ENCODE measurements around the gene RFX3.

The RFX3 gene

DNA sequence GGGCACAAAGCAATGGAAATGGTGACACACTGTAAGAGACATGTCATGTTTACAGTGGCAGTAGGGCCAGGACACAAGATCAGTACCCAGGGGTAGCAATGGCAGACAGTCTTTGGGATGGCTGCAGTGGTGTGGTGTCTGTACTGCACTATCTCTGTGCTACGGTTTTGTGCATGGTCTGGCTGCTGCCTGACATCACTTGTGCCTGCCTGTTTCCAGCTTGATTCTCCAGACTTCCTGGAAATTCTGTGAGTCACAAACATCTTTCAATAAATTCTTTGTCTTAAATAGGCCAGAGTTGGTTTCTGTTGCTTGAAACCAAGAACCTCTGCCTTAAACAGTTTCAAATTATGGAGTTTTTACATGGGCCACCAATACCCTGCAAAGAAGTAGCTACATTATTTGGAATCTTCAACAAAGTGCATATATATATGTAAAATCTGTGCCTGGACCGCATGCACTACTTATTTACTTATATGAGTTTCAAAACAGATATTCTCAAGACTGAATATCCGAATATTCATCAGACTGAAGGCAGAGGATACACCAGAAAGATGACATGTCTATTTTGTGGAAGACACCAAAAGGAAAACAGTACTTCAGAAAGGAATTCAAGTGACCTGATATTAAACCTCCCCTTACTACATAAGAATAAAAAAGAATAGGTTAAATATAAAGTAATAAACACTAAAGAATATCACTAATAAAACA, 188.1 kb downstream of the RFX3 start:
- POLR2A ChIA-PET: no interaction called here
- no peaks in the 10 kb centered on the region for H3K9me3 ChIP-seq (ENCODE audit: control insufficient read depth, insufficient read depth, low read depth, low read length)

DNA sequence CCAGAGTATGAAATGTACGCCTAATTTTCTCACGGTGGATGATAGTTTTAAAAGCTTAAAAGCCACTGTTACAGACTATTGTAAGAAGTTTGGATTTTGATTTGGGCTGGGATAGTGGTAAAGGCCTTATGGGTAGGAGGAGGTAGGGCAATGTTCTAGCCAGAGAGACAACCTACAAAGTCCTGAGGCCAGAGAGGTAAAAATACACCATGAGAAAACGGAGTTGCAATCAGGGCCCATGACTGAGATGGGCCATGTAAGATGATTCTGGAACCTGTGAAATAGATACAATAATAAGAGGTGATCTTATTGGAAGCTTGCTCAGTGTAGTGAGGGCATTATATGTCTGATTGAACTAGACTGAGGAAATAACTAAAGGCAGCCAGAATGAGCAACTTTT, 188.8 kb downstream of the RFX3 start:
- Histone ChIP-seq H3K4me1 (ENCODE audit: control insufficient read depth, insufficient read depth, low read length) (no peaks in the 10 kb centered on the region), H3K36me3 (ENCODE audit: control insufficient read depth in 2 of 2, insufficient read depth in 1 of 2, low read length in 2 of 2) (no peaks in the 10 kb centered on the region), H3K4me3 (ENCODE audit: low read depth, low read length) (no peak overlapping the region), H3K27ac (ENCODE audit: extremely low read depth, low read depth, low read length) (no peak overlapping the region), H3K9me3 (ENCODE audit: control insufficient read depth, insufficient read depth, low read depth, low read length) (no peaks in the 10 kb centered on the region)
- CTCF ChIA-PET: no interaction called here
- POLR2A ChIA-PET: no interaction called here
- no peak for TF ChIP-seq ZNF768 (tag by site-specific recombination; IDR thresholded peaks at IDR 0.05)
- TF ChIP-seq TRIM28 (IDR thresholded peaks at IDR 0.05; ENCODE audit: borderline replicate concordance, low read length): no peak
- no peak for TF ChIP-seq ZNF76 (tag by site-specific recombination; IDR thresholded peaks at IDR 0.05; ENCODE audit: borderline replicate concordance, low read depth)
- no peak for TF ChIP-seq ZNF324 (tag by site-specific recombination; IDR thresholded peaks at IDR 0.05)
- TF ChIP-seq TCF7L2 (IDR thresholded peaks at IDR 0.05; ENCODE audit: borderline replicate concordance, low read depth, low read length): no peak
- TF ChIP-seq ZNF654 (tag by site-specific recombination; IDR thresholded peaks at IDR 0.05; ENCODE audit: low read depth): no peak
- no peak for TF ChIP-seq ZNF311 (tag by site-specific recombination; IDR thresholded peaks at IDR 0.05; ENCODE audit: borderline replicate concordance)
- TF ChIP-seq ZBTB7A (tag by site-specific recombination; IDR thresholded peaks at IDR 0.05; ENCODE audit: low read depth): no peak
- TF ChIP-seq, protein P1, sequence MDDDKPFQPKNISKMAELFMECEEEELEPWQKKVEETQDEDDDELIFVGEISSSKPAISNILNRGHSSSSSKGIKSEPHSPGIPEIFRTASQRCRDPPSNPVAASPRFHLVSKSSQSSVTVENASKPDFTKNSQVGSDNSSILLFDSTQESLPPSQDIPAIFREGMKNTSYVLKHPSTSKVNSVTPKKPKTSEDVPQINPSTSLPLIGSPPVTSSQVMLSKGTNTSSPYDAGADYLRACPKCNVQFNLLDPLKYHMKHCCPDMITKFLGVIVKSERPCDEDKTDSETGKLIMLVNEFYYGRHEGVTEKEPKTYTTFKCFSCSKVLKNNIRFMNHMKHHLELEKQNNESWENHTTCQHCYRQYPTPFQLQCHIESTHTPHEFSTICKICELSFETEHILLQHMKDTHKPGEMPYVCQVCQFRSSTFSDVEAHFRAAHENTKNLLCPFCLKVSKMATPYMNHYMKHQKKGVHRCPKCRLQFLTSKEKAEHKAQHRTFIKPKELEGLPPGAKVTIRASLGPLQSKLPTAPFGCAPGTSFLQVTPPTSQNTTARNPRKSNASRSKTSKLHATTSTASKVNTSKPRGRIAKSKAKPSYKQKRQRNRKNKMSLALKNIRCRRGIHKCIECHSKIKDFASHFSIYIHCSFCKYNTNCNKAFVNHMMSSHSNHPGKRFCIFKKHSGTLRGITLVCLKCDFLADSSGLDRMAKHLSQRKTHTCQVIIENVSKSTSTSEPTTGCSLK (tag by site-specific recombination; IDR thresholded peaks at IDR 0.05): no peak
- TF ChIP-seq, protein P2, sequence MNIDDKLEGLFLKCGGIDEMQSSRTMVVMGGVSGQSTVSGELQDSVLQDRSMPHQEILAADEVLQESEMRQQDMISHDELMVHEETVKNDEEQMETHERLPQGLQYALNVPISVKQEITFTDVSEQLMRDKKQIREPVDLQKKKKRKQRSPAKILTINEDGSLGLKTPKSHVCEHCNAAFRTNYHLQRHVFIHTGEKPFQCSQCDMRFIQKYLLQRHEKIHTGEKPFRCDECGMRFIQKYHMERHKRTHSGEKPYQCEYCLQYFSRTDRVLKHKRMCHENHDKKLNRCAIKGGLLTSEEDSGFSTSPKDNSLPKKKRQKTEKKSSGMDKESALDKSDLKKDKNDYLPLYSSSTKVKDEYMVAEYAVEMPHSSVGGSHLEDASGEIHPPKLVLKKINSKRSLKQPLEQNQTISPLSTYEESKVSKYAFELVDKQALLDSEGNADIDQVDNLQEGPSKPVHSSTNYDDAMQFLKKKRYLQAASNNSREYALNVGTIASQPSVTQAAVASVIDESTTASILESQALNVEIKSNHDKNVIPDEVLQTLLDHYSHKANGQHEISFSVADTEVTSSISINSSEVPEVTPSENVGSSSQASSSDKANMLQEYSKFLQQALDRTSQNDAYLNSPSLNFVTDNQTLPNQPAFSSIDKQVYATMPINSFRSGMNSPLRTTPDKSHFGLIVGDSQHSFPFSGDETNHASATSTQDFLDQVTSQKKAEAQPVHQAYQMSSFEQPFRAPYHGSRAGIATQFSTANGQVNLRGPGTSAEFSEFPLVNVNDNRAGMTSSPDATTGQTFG (tag by site-specific recombination; IDR thresholded peaks at IDR 0.05; ENCODE audit: borderline replicate concordance): no peak
- TF ChIP-seq ZNF707 (tag by site-specific recombination; IDR thresholded peaks at IDR 0.05): no peak
- TF ChIP-seq ZNF660 (tag by site-specific recombination; IDR thresholded peaks at IDR 0.05): no peak
- TF ChIP-seq, protein P3, sequence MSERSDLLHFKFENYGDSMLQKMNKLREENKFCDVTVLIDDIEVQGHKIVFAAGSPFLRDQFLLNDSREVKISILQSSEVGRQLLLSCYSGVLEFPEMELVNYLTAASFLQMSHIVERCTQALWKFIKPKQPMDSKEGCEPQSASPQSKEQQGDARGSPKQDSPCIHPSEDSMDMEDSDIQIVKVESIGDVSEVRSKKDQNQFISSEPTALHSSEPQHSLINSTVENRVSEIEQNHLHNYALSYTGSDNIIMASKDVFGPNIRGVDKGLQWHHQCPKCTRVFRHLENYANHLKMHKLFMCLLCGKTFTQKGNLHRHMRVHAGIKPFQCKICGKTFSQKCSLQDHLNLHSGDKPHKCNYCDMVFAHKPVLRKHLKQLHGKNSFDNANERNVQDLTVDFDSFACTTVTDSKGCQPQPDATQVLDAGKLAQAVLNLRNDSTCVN (tag by site-specific recombination; optimal IDR thresholded peaks at IDR 0.05): no peak

More for the DNA sequence above, 188.1 kb downstream of the RFX3 start:
- Histone ChIP-seq H3K27ac (ENCODE audit: extremely low read depth, low read depth, low read length) (no peak overlapping the region), H3K4me3 (ENCODE audit: low read depth, low read length) (no peak overlapping the region), H3K36me3 (ENCODE audit: control insufficient read depth in 2 of 2, insufficient read depth in 1 of 2, low read length in 2 of 2) (no peaks in the 10 kb centered on the region), H3K4me1 (ENCODE audit: control insufficient read depth, insufficient read depth, low read length) (no peaks in the 10 kb centered on the region)
- CTCF ChIA-PET: interaction anchor here (0.6 kb wide), 1 partner anchor 469 kb away, joined by 3 read pairs; no protein-coding TSS in a partner anchor
- TF ChIP-seq, protein P4, sequence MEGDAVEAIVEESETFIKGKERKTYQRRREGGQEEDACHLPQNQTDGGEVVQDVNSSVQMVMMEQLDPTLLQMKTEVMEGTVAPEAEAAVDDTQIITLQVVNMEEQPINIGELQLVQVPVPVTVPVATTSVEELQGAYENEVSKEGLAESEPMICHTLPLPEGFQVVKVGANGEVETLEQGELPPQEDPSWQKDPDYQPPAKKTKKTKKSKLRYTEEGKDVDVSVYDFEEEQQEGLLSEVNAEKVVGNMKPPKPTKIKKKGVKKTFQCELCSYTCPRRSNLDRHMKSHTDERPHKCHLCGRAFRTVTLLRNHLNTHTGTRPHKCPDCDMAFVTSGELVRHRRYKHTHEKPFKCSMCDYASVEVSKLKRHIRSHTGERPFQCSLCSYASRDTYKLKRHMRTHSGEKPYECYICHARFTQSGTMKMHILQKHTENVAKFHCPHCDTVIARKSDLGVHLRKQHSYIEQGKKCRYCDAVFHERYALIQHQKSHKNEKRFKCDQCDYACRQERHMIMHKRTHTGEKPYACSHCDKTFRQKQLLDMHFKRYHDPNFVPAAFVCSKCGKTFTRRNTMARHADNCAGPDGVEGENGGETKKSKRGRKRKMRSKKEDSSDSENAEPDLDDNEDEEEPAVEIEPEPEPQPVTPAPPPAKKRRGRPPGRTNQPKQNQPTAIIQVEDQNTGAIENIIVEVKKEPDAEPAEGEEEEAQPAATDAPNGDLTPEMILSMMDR (tag by site-specific recombination; IDR thresholded peaks at IDR 0.05): no peak
- TF ChIP-seq KLF10 (tag by site-specific recombination; IDR thresholded peaks at IDR 0.05): no peak
- TF ChIP-seq ZNF843 (tag by site-specific recombination; IDR thresholded peaks at IDR 0.05): no peak
- TF ChIP-seq SCRT1 (tag by site-specific recombination; IDR thresholded peaks at IDR 0.05; ENCODE audit: borderline replicate concordance): no peak
- TF ChIP-seq, protein P3 (tag by site-specific recombination; optimal IDR thresholded peaks at IDR 0.05): no peak
- TF ChIP-seq, protein P5, sequence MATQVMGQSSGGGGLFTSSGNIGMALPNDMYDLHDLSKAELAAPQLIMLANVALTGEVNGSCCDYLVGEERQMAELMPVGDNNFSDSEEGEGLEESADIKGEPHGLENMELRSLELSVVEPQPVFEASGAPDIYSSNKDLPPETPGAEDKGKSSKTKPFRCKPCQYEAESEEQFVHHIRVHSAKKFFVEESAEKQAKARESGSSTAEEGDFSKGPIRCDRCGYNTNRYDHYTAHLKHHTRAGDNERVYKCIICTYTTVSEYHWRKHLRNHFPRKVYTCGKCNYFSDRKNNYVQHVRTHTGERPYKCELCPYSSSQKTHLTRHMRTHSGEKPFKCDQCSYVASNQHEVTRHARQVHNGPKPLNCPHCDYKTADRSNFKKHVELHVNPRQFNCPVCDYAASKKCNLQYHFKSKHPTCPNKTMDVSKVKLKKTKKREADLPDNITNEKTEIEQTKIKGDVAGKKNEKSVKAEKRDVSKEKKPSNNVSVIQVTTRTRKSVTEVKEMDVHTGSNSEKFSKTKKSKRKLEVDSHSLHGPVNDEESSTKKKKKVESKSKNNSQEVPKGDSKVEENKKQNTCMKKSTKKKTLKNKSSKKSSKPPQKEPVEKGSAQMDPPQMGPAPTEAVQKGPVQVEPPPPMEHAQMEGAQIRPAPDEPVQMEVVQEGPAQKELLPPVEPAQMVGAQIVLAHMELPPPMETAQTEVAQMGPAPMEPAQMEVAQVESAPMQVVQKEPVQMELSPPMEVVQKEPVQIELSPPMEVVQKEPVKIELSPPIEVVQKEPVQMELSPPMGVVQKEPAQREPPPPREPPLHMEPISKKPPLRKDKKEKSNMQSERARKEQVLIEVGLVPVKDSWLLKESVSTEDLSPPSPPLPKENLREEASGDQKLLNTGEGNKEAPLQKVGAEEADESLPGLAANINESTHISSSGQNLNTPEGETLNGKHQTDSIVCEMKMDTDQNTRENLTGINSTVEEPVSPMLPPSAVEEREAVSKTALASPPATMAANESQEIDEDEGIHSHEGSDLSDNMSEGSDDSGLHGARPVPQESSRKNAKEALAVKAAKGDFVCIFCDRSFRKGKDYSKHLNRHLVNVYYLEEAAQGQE (tag by site-specific recombination; IDR thresholded peaks at IDR 0.05): no peak
- TF ChIP-seq ZNF549 (tag by site-specific recombination; IDR thresholded peaks at IDR 0.05): no peak
- TF ChIP-seq ZBTB20 (tag by site-specific recombination; IDR thresholded peaks at IDR 0.05): no peak
- TF ChIP-seq ZNF837 (tag by site-specific recombination; IDR thresholded peaks at IDR 0.05): no peak
